ENCODE results near the gene ADM.

ADM gene

GRCh38 chr11:10291801-10292638 is 12.9 kb upstream of the ADM start:
- DNase-seq = no peak

GRCh38 chr11:10293423-10294289 is 11.2 kb upstream of the ADM start, which contains the start of gene SBF2:
SBF2 (minus strand) TSS chr11:10294219; CDS start chr11:10294069, 150 bp downstream.
- peak; percentile 92 for DNase-seq

- DNase-seq = peak; percentile 67
Measured at GRCh38 chr11:10294290-10294953, 10.5 kb upstream of the ADM start.

- DNase-seq = no peak
Measured at GRCh38 chr11:10295064-10295901, 9.6 kb upstream of the ADM start.

GRCh38 chr11:10298342-10298741 is 6.5 kb upstream of the ADM start:
- no peak for DNase-seq

- no peak for DNase-seq
Measured at GRCh38 chr11:10301656-10302358, 3.1 kb upstream of the ADM start.

- no peak for DNase-seq
Measured at GRCh38 chr11:10302359-10302743, 2.5 kb upstream of the ADM start.

GRCh38 chr11:10302744-10303557 is 1.9 kb upstream of the ADM start:
- DNase-seq = peak; percentile 78

GRCh38 chr11:10303558-10304363 is 1.1 kb upstream of the ADM start:
- DNase-seq = no peak

GRCh38 chr11:10305262-10305963 is 540 bp downstream of the ADM start:
- DNase-seq = no peak

- peak; percentile 65 for DNase-seq
Measured at GRCh38 chr11:10305964-10306918, 1.4 kb downstream of the ADM start.

GRCh38 chr11:10307022-10307399 is 2.1 kb downstream of the ADM start:
- no peak for DNase-seq

- peak; percentile 88 for DNase-seq
Measured at GRCh38 chr11:10307400-10308200, 2.7 kb downstream of the ADM start.

GRCh38 chr11:10308201-10308954 is 3.5 kb downstream of the ADM start:
- no peak for DNase-seq

GRCh38 chr11:10309163-10310093 is 4.6 kb downstream of the ADM start:
- DNase-seq = peak; percentile 74
